HCT116 (cell line): ENCODE measurements around the gene DENND11. TPM values are rescaled to one million over a fixed set of nuclear protein-coding genes. Genes with fewer than 3 reads are reported as not detected.

ENCODE experiments used
- ATAC-seq: fragments of 200-7000 bp; cut with Tn5 transposase; 2 replicates; pipeline ENCODE4 v1.9.1; 2020; ENCODE audit warnings: mild to moderate bottlenecking, moderate library complexity
- BruUV-seq: library from RNA; stranded (reverse); fragments of 400-500 nt; replicated peaks from 2 replicates; lab custom pipeline; 2021; lab: Mats Ljungman, UMichigan
- CTCF ChIA-PET: fragments of 300-600 bp; sonication (Branson Sonifier 250); formaldehyde crosslinking; loops from one replicate; lab custom pipeline; 2021; ENCODE audit warnings: antibody characterized with exemption; lab: Charles Lee
- POLR2A ChIA-PET: fragments of 300-600, 350-600 bp; sonication (Branson Sonifier 250); formaldehyde crosslinking; loops from one replicate; lab custom pipeline; 2021; ENCODE audit warnings: antibody characterized with exemption; lab: Charles Lee
- RAD21 ChIA-PET, 2 experiments: fragments of 300-600 bp; sonication (Branson Sonifier 250); formaldehyde crosslinking; loops; one replicate each; lab custom pipeline; 2023; ENCODE audit warnings: low total read pairs in 2 of 2; ENCODE audit not compliant: uncharacterized antibody in 2 of 2, unreplicated experiment in 2 of 2, low non-redundant PET in 1 of 2; lab: Charles Lee
- DNase-seq: peaks from one replicate; pipeline ENCODE4 v3.0.0-alpha.2; 2010; ENCODE audit warnings: low read depth, low spot score
- H2AFZ ChIP-seq: fragments of 200-600 bp; shearing (Covaris generic), sonication (generic); 2 replicates; pipeline ENCODE4 v1.6.1; 2017; ENCODE audit warnings: low read depth, mixed run types, mixed read lengths, antibody characterized with exemption, low read length; ENCODE audit not compliant: poor library complexity, severe bottlenecking
- H3K27ac ChIP-seq: 2 replicates; pipeline ENCODE4 v1.5.1; 2012; ENCODE audit warnings: low read depth, low read length
- H3K27me3 ChIP-seq: fragments of 200-600 bp; sonication (generic); 2 replicates; pipeline ENCODE4 v1.6.1; 2016; ENCODE audit warnings: mixed run types, low read length, mixed read lengths; ENCODE audit not compliant: insufficient read depth
- H3K36me3 ChIP-seq, 2 experiments: fragments of 200-500 bp in 1 of 2; fragments of 200-600 bp in 1 of 2; sonication (Bioruptor generic) in 1 of 2; sonication (generic) in 1 of 2; 2 replicates each; pipeline versions ENCODE4 v1.5.1 to v1.6.1; 2014 to 2016; ENCODE audit warnings: low read length in 2 of 2, inconsistent platforms in 1 of 2, mixed read lengths in 1 of 2, mixed run types in 1 of 2; ENCODE audit not compliant: insufficient read depth in 2 of 2, control insufficient read depth in 1 of 2
- H3K4me1 ChIP-seq, 2 experiments: fragments of 200-600 bp in 1 of 2; sonication (generic) in 1 of 2; 2 replicates each; pipeline versions ENCODE4 v1.5.1 to v1.6.1; 2012 to 2017; ENCODE audit warnings: low read length in 2 of 2, inconsistent platforms in 1 of 2, mild to moderate bottlenecking in 1 of 2, mixed read lengths in 1 of 2, mixed run types in 1 of 2, moderate library complexity in 1 of 2; ENCODE audit not compliant: insufficient read depth in 2 of 2, control insufficient read depth in 1 of 2
- H3K4me2 ChIP-seq: fragments of 200-600 bp; sonication (generic); 2 replicates; pipeline ENCODE4 v1.6.1; 2017; ENCODE audit warnings: mixed run types, low read length, mixed read lengths
- H3K4me3 ChIP-seq, 2 experiments: fragments of 200-600 bp in 1 of 2; sonication (generic) in 1 of 2; replicated peaks in 1 of 2; 2 replicates each; pipeline ENCODE4 v1.5.1; 2011 to 2016; ENCODE audit warnings: low read length in 2 of 2, control low read depth in 1 of 2, low read depth in 1 of 2, mild to moderate bottlenecking in 1 of 2, mixed read lengths in 1 of 2, mixed run types in 1 of 2
- H3K79me2 ChIP-seq: fragments of 200-600 bp; sonication (generic); 2 replicates; pipeline ENCODE4 v1.6.1; 2017; ENCODE audit warnings: mild to moderate bottlenecking, mixed run types, low read length, moderate library complexity, mixed read lengths; ENCODE audit not compliant: insufficient read depth
- H3K9ac ChIP-seq: fragments of 200-600 bp; sonication (generic); 2 replicates; pipeline ENCODE4 v1.6.1; 2016; ENCODE audit warnings: low read length, mixed read lengths
- H3K9me2 ChIP-seq: fragments of 200-600 bp; sonication (generic), shearing (Covaris generic); 2 replicates; pipeline ENCODE4 v1.6.1; 2017; ENCODE audit warnings: mixed run types, mild to moderate bottlenecking, moderate library complexity; ENCODE audit not compliant: insufficient read depth
- H3K9me3 ChIP-seq, 2 experiments: fragments of 200-500 bp in 1 of 2; fragments of 200-600 bp in 1 of 2; sonication (Bioruptor generic) in 1 of 2; sonication (generic) in 1 of 2; 2 replicates each; pipeline ENCODE4 v1.6.1; 2014 to 2017; ENCODE audit warnings: low read length in 2 of 2, mixed read lengths in 2 of 2, inconsistent platforms in 1 of 2, low read depth in 1 of 2, mild to moderate bottlenecking in 1 of 2, mixed run types in 1 of 2, moderate library complexity in 1 of 2; ENCODE audit not compliant: control insufficient read depth in 1 of 2, insufficient read depth in 1 of 2
- H4K20me1 ChIP-seq: fragments of 200-600 bp; sonication (generic), shearing (Covaris generic); 2 replicates; pipeline ENCODE4 v1.6.1; 2017; ENCODE audit warnings: mixed run types, mild to moderate bottlenecking, moderate library complexity; ENCODE audit not compliant: insufficient read depth
- ATF3 ChIP-seq: IDR thresholded peaks from 2 replicates; pipeline ENCODE4 v1.6.1; 2012
- CTCF ChIP-seq, 3 experiments: fragments of 200-600 bp in 1 of 3; sonication (generic) in 1 of 3; IDR thresholded peaks in 2 of 3; conservative IDR thresholded peaks in 1 of 3; 2 replicates each; pipeline ENCODE4 v1.5.1; 2012 to 2017; ENCODE audit warnings: low read depth in 2 of 3, low read length in 2 of 3, antibody characterized with exemption in 1 of 3, borderline replicate concordance in 1 of 3, control low read depth in 1 of 3, mild to moderate bottlenecking in 1 of 3, mixed read lengths in 1 of 3, mixed run types in 1 of 3, moderate library complexity in 1 of 3; ENCODE audit not compliant: insufficient read depth in 1 of 3
- EZH2phosphoT487 ChIP-seq: fragments of 200-600 bp; IDR thresholded peaks from 2 replicates; pipeline ENCODE4 v1.6.1; 2018; ENCODE audit warnings: antibody characterized with exemption, borderline replicate concordance
- JUND ChIP-seq: IDR thresholded peaks from 2 replicates; pipeline ENCODE4 v1.6.1; 2012
- POLR2A ChIP-seq: IDR thresholded peaks from 2 replicates; pipeline ENCODE4 v1.7.0; 2011; ENCODE audit warnings: borderline replicate concordance; ENCODE audit not compliant: insufficient read depth, insufficient read length; ENCODE audit errors: extremely low read depth
- POLR2AphosphoS5 ChIP-seq: IDR thresholded peaks from 2 replicates; pipeline ENCODE4 v1.6.1; 2011; ENCODE audit warnings: mild to moderate bottlenecking, low read depth, low read length, moderate library complexity
- RAD21 ChIP-seq: IDR thresholded peaks from 2 replicates; pipeline ENCODE4 v1.6.1; 2012; ENCODE audit warnings: low read depth, mild to moderate bottlenecking
- SIN3A ChIP-seq: IDR thresholded peaks from 2 replicates; pipeline ENCODE4 v1.6.1; 2012; ENCODE audit warnings: low read depth
- SRF ChIP-seq: IDR thresholded peaks from 2 replicates; pipeline ENCODE4 v1.6.1; 2012; ENCODE audit warnings: low read depth
- ZFX ChIP-seq: fragments of 450-650 bp; IDR thresholded peaks from 2 replicates; pipeline ENCODE4 v1.6.1; 2017
- ZNF274 ChIP-seq: fragments of 200-500 bp; sonication (Bioruptor generic); IDR thresholded peaks from 2 replicates; pipeline ENCODE4 v1.6.1; 2014; ENCODE audit warnings: mild to moderate bottlenecking, low read depth, low read length, inconsistent platforms
- intact Hi-C: fragments of 100-400 bp; cut with micrococcal nuclease; formaldehyde crosslinking; loops from 2 replicates; pipeline ENCODE4 v1.10.0; 2022
- total RNA-seq: library from RNA; stranded (reverse); gene quantifications from one replicate; pipeline ENCODE4 v1.2.1, GENCODE V29; 2021; ENCODE audit not compliant: unreplicated experiment
- TF ChIP-seq, protein P1 (sequence below): IDR thresholded peaks from 2 replicates; pipeline ENCODE4 v1.6.1; 2012; ENCODE audit warnings: low read depth

DENND11 gene
- total RNA-seq, 1 experiment from 2014 or later = 23.4 TPM

DNA sequence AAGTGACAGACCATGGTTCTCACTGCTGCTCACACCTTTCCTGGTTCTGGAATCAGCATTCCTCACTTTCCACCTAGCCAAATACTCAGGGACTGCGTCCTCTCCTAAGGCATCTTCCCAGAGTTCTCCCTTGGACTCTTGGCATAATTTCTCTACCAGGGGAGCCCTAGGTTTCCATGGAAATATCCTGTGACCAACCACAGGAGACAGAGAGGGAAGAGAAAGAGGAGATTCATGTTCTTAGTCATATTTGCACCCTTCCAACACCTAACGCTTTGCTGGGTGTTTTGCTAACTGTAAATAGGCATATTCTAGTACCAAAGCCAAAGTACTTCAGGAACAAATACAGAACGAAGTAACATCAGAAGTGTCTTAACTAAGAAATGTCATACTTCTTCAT is 28.6 kb downstream of the DENND11 start:
- BruUV-seq = no TSS peak
- Histone ChIP-seq H2AFZ (no peak overlapping the region), H3K79me2 (no peaks in the 10 kb centered on the region), H3K27me3 (no peaks in the 10 kb centered on the region), H3K4me3 (no peak overlapping the region), H3K9me3 (no peaks in the 10 kb centered on the region), H4K20me1 (no peaks in the 10 kb centered on the region), H3K9me2 (no peaks in the 10 kb centered on the region), H3K4me1 (no peaks in the 10 kb centered on the region), H3K36me3 (0 out of 4 replicates have a peak, but pooled peaks cover 0 to 3% of the 10 kb centered on the region in 2 experiments), H3K4me2 (no peak overlapping the region), H3K27ac (no peak overlapping the region), H3K9ac (no peak overlapping the region)
- ChIA-PET POLR2A (no interaction called here), CTCF (no interaction called here), RAD21 (no interaction called here)
- DNase-seq = no peak
- intact Hi-C loops = no loop called here
- ATAC-seq = no peak
- TF ChIP-seq ZFX = no peak
- TF ChIP-seq ATF3 = no peak
- no peak for TF ChIP-seq POLR2A
- TF ChIP-seq POLR2AphosphoS5 = no peak

GRCh38 chr7:141671705-141672496 is 30.1 kb downstream of the DENND11 start:
- Histone ChIP-seq H3K9me2 (no peaks in the 10 kb centered on the region), H3K4me3 (no peak overlapping the region), H3K4me2 (no peak overlapping the region), H3K36me3 (0 out of 4 replicates have a peak, but pooled peaks cover 0 to 3% of the 10 kb centered on the region in 2 experiments), H3K27me3 (no peaks in the 10 kb centered on the region), H3K9ac (no peak overlapping the region), H3K27ac (no peak overlapping the region)
- CTCF ChIA-PET = interaction anchor here (1.4 kb wide), 1 partner anchor 17 kb away, joined by 3 read pairs; no protein-coding TSS in a partner anchor
- no TSS peak for BruUV-seq
- ATAC-seq = no peak
- TF ChIP-seq JUND (no peak), EZH2phosphoT487 (no peak), SIN3A (no peak), ZNF274 (no peak), POLR2AphosphoS5 (no peak), RAD21 (no peak), POLR2A (no peak), SRF (no peak), CTCF (IDR thresholded peaks at IDR 0.05 in 2 of 3, conservative IDR thresholded peaks at IDR 0.05 in 1 of 3; ENCODE audit: borderline replicate concordance in 1 of 3, insufficient read depth in 1 of 3, low read depth in 2 of 3, low read length in 2 of 3) (no peak)
- TF ChIP-seq, protein P1, sequence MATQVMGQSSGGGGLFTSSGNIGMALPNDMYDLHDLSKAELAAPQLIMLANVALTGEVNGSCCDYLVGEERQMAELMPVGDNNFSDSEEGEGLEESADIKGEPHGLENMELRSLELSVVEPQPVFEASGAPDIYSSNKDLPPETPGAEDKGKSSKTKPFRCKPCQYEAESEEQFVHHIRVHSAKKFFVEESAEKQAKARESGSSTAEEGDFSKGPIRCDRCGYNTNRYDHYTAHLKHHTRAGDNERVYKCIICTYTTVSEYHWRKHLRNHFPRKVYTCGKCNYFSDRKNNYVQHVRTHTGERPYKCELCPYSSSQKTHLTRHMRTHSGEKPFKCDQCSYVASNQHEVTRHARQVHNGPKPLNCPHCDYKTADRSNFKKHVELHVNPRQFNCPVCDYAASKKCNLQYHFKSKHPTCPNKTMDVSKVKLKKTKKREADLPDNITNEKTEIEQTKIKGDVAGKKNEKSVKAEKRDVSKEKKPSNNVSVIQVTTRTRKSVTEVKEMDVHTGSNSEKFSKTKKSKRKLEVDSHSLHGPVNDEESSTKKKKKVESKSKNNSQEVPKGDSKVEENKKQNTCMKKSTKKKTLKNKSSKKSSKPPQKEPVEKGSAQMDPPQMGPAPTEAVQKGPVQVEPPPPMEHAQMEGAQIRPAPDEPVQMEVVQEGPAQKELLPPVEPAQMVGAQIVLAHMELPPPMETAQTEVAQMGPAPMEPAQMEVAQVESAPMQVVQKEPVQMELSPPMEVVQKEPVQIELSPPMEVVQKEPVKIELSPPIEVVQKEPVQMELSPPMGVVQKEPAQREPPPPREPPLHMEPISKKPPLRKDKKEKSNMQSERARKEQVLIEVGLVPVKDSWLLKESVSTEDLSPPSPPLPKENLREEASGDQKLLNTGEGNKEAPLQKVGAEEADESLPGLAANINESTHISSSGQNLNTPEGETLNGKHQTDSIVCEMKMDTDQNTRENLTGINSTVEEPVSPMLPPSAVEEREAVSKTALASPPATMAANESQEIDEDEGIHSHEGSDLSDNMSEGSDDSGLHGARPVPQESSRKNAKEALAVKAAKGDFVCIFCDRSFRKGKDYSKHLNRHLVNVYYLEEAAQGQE = no peak
- TF ChIP-seq, all 23 proteins: peak for 0
- Histone ChIP-seq H3K9me3 (no peaks in the 10 kb centered on the region), H3K79me2 (no peaks in the 10 kb centered on the region), H4K20me1 (no peaks in the 10 kb centered on the region), H2AFZ (no peak overlapping the region), H3K4me1 (no peaks in the 10 kb centered on the region)
- DNase-seq = no peak
- RAD21 ChIA-PET = no interaction called here
- intact Hi-C loops = no loop called here
- POLR2A ChIA-PET = no interaction called here
